HS-27A (cell line): ENCODE measurements around the gene FAM227A.
"Not testable (repeated sequence)": the region's sequence is repeated elsewhere in the genome, so short reads cannot be mapped to it uniquely, and the experiment has no call there.

Experiments used
- DNase-seq: peaks from one replicate; pipeline ENCODE4 v3.0.0-alpha.2; 2012; ENCODE audit warnings: low read depth, missing footprints

The FAM227A gene

GRCh38 chr22:38657045-38657909 is 1.1 kb upstream of the FAM227A start:
- peak; percentile 4 for DNase-seq

DNA sequence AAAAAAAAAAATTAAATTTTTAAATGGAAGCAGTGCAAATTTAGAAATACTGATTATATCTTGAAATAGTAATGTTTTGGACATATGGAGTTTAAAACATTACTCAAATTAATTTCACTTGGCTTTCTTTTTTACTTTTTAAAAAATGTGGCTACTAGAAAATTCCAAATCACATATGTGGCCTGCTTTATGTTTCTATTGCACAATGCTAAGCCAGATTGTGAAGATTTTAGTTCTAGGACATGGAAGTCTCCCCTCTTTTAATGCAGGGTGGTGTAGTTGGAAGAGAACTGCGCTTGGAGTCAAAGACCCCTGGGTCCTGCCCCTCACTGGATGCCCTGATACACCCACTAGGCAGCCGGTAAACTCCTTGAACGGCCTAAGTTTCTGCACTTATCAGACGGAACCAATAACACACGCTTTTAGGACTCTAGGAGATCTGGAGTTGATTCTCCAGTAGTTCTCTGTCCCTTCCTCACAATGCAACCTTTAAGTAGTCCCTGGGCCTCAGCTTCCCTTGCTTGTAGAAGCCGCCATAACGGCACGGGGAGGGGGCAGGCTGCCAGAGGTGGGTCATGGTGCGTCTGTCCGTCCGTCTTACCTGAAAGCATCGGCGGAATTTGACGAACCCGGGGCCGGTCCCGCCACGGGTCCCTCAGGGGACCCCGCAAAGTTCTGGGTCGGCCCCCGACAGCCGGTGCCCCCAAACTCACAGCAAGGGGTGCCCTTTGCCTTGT is 505 bp downstream of the FAM227A start:
- no peak for DNase-seq

GRCh38 chr22:38653741-38654140 is 2.5 kb downstream of the FAM227A start:
- no peak for DNase-seq

DNA sequence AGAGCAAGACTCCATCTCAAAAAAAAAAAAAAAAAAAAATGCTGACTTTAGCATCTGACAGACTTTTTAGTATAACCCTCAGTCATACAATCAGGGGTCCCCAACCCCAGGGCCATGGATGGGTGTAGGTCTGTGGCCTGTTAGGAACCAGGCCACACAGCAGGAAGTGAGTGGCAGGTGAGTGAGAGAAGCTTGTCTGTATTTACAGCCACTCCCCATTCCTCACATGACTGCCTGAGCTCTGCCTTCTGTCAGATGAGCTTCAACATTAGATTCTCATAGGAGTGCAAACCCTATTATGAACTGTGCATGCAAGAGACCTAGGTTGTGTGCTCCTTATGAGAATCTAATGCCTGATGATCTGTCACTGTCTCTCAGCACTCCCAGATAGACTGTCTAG is 3.3 kb downstream of the FAM227A start:
- DNase-seq, result no peak

DNA sequence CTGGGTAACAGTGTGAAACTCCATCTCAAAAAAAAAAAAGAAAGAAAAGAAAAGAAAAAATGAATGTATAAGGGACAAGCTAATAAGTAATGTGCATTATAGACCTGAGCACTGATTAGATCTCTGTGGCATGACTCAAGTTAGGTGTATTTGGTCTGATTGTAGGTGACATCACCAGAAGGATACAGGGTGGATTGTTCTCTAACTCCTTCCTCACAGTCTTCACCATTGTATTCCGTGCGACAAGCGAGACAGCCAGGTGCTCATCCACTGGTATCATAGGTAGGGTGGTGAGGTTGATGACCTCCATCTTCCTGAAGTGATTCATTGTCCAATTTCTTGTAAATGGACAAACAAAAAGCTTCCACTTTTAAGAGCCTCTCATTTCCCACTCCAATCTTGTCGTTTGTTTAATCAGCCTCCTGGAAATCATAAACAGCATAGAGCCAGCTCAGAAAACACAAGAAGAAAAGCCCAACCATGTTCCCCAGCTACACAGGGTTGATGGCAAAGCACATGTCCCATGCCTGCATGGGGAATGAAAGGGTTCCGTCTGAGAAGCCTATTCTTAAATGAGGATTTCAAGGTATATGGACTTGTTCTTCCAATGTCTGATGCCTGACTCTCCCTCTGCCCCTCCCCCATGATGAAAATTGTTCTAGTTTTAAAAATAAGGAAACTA is 6.2 kb downstream of the FAM227A start:
- DNase-seq, result no peak

DNA sequence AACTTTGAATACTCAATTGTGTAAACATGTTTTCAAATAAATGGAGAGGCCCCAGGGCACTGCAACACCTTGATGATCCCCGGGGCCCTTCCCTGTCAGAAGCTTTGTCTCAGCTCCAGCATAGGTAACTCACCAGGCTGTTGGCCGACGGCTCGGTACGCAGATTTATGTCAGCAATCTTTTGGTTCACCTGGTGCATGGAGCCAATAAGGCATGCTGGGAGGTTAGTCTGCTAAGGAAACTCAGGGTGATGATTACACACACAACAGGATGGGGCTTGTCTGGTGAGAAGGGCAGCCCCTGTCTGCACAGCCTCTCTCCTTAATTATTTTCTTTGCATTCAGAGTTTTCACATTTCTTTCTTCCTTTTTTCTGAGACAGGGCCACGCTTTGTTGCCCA is 10.8 kb downstream of the FAM227A start:
- DNase-seq, result no peak

- DNase-seq, result not testable (repeated sequence)
These were observed 11.9 kb downstream of the FAM227A start for GRCh38 chr22:38644245-38644644.

GRCh38 chr22:38641476-38642040 is 14.6 kb downstream of the FAM227A start:
- DNase-seq, result no peak

DNA sequence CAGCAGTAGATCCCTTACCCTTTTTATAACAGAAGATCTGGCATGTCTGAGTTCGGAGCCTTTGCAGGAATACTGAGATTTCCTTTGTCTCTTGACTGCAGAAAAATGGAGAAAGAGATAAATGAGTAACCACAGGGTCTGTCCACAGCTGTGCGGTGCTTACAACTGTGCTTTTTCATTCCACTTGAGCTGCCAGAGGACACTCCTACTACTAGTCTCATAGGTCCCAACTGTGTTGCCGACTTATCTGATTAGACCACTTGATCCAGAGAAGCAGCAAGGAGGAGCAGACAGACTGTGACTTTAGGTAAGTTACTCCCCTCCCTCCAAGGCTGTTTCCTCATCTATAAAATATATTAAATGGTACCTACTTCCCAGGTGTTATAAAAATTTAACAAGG is 17.5 kb downstream of the FAM227A start:
- no peak for DNase-seq

DNA sequence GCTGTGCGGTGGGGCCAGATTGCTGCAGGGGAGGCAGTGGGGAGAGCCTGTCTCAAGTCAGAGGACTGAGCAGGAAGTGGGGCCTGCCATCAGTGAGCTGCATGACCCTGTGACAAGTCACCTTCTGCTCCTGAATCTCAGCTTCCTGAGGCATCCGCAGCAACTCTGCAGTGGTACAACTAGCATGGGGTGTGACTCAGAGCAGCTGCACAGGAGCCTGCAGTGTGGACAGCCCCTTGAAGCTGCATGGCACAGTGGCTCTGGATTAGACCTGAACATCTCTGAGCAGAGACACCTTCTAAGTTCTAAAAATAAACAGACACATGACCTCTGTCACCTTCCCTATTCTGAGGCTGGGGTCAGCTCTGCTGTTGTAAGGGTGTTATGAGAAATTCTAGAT is 18.0 kb downstream of the FAM227A start:
- no peak for DNase-seq

DNA sequence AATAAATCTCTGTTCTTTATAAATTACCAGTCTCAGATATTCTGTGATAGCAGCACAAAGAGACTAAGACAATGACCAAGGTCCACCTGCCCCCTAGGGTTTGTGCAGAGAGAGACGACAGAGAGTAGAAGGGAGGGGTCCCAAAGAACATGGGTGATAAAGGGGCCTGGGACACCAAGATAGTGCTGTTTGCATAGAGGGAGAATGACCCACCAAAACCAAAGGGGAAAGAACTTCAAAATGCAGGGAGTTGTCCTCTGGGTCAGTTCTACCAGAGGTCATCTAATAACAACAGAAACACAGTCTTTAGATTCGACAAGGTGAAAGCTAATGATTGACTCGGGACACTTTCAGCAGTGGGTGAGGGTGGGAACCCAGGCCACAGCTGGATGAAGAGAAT is 23.7 kb downstream of the FAM227A start:
- no peak for DNase-seq

- no peak for DNase-seq
These were observed 24.5 kb downstream of the FAM227A start for GRCh38 chr22:38631724-38632123.

DNA sequence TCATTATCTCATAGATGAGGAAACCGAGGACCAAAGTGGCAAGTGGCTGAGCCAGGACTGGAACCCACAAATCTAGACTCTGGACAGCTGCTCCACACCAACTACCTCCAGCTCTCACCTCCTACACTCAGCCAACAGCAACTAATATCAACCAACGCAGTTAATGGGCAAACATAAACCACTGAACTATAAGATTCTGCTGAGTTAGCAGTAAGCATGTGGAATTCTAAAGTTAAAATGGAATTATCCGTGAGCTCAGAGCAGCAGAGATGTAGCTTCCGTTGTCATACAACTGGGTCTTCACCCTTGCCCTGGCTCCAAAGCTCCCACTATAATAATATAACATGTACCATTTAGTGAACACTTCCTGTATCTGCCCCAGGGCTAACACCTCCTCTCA is 27.1 kb downstream of the FAM227A start:
- DNase-seq, result no peak

DNA sequence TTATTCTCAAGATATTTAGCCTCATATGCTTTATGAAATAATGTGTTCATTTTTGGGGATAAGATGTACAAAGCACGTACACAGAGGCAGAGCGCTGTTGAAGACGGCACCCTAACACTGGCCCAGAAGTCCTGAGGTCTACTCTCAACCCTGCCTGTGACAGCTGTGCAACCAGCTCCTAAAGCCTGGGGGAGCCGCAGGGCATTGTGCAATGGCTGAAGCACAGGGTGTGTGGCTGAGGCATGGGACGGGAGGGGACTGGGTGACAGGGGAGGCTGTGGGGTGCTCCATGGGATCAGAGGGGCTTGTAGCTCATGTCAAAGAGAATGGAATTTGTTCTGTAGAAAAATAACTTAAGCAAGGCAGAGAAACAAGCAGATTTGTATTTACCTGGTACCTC is 27.7 kb downstream of the FAM227A start:
- no peak for DNase-seq

- no peak for DNase-seq
These were observed 32.8 kb downstream of the FAM227A start for GRCh38 chr22:38623351-38623750.

DNA sequence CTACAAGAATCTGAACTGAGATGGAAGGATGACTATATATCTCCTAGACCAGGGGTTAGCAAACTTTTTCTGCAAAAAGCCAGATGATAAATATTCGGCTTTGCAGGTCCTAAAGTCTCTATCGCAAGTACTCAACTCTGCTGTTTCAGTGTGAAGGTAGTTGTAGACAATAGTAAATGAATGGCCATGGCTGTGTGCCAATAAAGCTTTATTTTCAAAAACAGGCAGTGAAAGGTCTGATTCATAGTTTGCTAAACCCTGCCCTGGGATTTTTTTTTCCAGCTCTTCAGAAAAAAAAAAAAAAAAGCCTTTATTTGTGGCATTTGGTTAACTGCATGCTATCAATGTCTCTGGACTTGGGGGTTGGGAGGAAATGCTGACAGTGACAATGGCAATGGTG is 37.5 kb downstream of the FAM227A start:
- DNase-seq, result no peak

GRCh38 chr22:38618258-38618657 is 37.9 kb downstream of the FAM227A start:
- DNase-seq, result no peak

GRCh38 chr22:38615064-38615405 is 41.2 kb downstream of the FAM227A start:
- DNase-seq, result not testable (repeated sequence)

GRCh38 chr22:38614332-38615063 is 41.7 kb downstream of the FAM227A start:
- no peak for DNase-seq

DNA sequence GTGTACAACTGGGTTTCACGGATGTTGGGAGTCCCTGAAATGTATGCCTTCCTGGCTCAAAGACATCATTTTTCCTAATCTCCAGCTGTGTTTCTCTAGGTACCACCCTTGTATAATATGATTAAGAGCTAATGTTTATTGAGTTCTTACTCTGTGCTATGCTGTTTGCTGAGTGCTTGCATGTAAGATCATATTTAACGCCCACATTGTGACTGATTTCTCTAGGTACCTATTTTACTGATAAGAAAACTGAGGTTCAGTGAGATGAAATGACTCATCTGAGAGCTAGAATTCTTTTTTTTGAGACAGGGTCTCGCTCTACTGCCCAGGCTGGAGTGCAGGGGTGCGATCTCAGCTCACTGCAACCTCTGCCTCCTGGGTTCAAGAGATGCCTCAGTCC is 42.6 kb downstream of the FAM227A start:
- DNase-seq, result no peak

GRCh38 chr22:38612217-38613006 is 43.8 kb downstream of the FAM227A start:
- DNase-seq, result no peak
